GM23248 (cell line): ENCODE measurements around the gene ALK.

Experiments
- EZH2 ChIP-seq: fragments of 200-600 bp; sonication (generic); IDR thresholded peaks from 2 replicates; pipeline ENCODE4 v1.6.1; 2018; ENCODE audit warnings: antibody characterized with exemption, mild to moderate bottlenecking; ENCODE audit not compliant: insufficient read depth, poor library complexity, severe bottlenecking
- EZH2phosphoT487 ChIP-seq: fragments of 200-600 bp; sonication (generic); IDR thresholded peaks from 2 replicates; pipeline ENCODE4 v1.6.1; 2018; ENCODE audit warnings: antibody characterized with exemption, moderate library complexity, mild to moderate bottlenecking, low read depth; ENCODE audit not compliant: insufficient read depth

- no peak for TF ChIP-seq EZH2phosphoT487
- TF ChIP-seq EZH2: no peak
Observed at GRCh38 chr2:29591600-29591999, 329.8 kb downstream of the ALK start.
